Measurements from ENCODE around the gene TXNDC11. TPM values are rescaled to one million over a fixed set of nuclear protein-coding genes. Genes with fewer than 3 reads are reported as not detected.

Gene TXNDC11
- polyA plus RNA-seq, 1 experiment: 45.1 TPM

DNA sequence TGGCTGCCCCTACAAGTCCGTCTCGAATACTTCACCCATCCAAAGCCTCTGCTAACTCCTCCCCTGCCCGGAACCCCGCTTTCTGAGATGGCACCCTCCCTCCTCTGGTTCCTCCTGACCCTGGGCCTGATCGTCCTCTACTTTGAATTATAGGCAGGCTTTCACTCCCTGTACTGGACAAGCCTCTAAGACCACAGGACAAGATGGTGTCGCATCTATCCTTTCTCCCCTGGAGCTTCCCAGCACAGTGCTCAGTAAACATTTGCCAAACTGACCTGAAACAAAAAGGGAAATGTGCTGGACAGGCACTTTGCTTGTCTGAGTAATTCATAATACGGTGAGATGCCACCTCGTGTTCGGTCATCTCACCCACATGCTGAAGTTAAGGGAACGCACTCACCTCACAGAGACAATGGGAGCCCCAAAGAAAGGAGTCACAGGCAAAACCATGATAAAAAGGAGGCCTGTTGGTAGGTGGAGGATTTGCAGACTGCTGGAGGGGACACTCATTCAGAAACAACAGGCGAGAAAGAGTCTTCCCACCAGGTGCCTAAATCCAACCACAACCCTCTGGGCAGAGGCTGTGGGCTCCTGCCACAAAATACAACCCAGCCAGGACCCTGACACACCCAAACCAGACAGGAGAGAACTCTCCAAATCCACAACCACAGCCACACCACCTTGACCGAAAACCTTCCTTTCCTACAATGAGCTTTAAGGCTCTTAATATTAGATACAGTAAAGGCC lies 46.2 kb downstream of the TXNDC11 start:
- ChIA-PET POLR2A (no interaction called here), CTCF (no interaction called here)
- Histone ChIP-seq H3K4me3 (ENCODE audit: low read depth, low read length) (no peak overlapping the region), H3K36me3 (ENCODE audit: control insufficient read depth, insufficient read depth, low read length) (peaks cover 20% of the 10 kb centered on the region), H3K27me3 (ENCODE audit: control insufficient read depth, insufficient read depth, low read length) (no peaks in the 10 kb centered on the region)
- no peak for DNase-seq (ENCODE audit: low read depth)
- TF ChIP-seq, protein P1, sequence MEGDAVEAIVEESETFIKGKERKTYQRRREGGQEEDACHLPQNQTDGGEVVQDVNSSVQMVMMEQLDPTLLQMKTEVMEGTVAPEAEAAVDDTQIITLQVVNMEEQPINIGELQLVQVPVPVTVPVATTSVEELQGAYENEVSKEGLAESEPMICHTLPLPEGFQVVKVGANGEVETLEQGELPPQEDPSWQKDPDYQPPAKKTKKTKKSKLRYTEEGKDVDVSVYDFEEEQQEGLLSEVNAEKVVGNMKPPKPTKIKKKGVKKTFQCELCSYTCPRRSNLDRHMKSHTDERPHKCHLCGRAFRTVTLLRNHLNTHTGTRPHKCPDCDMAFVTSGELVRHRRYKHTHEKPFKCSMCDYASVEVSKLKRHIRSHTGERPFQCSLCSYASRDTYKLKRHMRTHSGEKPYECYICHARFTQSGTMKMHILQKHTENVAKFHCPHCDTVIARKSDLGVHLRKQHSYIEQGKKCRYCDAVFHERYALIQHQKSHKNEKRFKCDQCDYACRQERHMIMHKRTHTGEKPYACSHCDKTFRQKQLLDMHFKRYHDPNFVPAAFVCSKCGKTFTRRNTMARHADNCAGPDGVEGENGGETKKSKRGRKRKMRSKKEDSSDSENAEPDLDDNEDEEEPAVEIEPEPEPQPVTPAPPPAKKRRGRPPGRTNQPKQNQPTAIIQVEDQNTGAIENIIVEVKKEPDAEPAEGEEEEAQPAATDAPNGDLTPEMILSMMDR (IDR thresholded peaks at IDR 0.05; ENCODE audit: insufficient read depth, low read depth, low read length): no peak

DNA sequence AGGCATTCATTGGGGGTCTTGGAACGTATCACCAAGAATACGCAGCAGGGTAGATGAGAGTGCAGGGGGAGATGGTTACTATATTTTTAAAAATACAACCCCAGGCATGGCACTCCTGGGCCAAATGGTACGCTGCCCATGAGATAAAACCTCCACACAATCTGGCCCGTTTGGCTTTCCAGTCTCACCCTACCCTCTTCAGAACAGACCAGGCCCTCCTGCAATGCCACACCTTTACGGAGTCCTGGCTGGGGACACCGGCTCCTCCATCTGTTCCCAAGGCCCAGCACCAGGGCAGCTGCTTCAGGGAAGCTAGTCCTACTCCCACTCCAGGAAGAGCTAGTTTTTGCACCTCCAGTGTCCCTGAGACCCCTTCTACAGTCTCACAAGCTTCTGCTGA lies 50.0 kb downstream of the TXNDC11 start:
- CTCF ChIA-PET: no interaction called here
- Histone ChIP-seq H3K36me3 (ENCODE audit: control insufficient read depth, insufficient read depth, low read length) (peaks cover 22% of the 10 kb centered on the region), H3K27me3 (ENCODE audit: control insufficient read depth, insufficient read depth, low read length) (no peaks in the 10 kb centered on the region), H3K4me3 (ENCODE audit: low read depth, low read length) (no peak overlapping the region)
- no peak for DNase-seq (ENCODE audit: low read depth)
- POLR2A ChIA-PET: no interaction called here
- TF ChIP-seq, protein P1 (IDR thresholded peaks at IDR 0.05; ENCODE audit: insufficient read depth, low read depth, low read length): no peak

- Histone ChIP-seq H3K36me3 (ENCODE audit: control insufficient read depth, insufficient read depth, low read length) (peaks cover 22% of the 10 kb centered on the region), H3K27me3 (ENCODE audit: control insufficient read depth, insufficient read depth, low read length) (no peaks in the 10 kb centered on the region), H3K4me3 (ENCODE audit: low read depth, low read length) (no peak overlapping the region)
- ChIA-PET POLR2A (no interaction called here), CTCF (no interaction called here)
- DNase-seq (ENCODE audit: low read depth): no peak
- TF ChIP-seq, protein P1 (IDR thresholded peaks at IDR 0.05; ENCODE audit: insufficient read depth, low read depth, low read length): no peak
Observed at GRCh38 chr16:11692171-11692570, 50.5 kb downstream of the TXNDC11 start.

- H3K27me3 ChIP-seq (ENCODE audit: control insufficient read depth, insufficient read depth, low read length): no peaks in the 10 kb centered on the region
- H3K36me3 ChIP-seq (ENCODE audit: control insufficient read depth, insufficient read depth, low read length): peaks cover 22% of the 10 kb centered on the region
- DNase-seq (ENCODE audit: low read depth): no peak
- TF ChIP-seq, protein P1 (IDR thresholded peaks at IDR 0.05; ENCODE audit: insufficient read depth, low read depth, low read length): no peak
- ChIA-PET POLR2A (no interaction called here), CTCF (interaction anchor here (1.1 to 1.5 kb wide), 3 partner anchors 15 to 160 kb away, joined by 3 to 5 read pairs (median 3); no protein-coding TSS in a partner anchor)
- no peak overlapping the region for H3K4me3 ChIP-seq (ENCODE audit: low read depth, low read length)
Observed at GRCh38 chr16:11691771-11692170, 50.9 kb downstream of the TXNDC11 start.

DNA sequence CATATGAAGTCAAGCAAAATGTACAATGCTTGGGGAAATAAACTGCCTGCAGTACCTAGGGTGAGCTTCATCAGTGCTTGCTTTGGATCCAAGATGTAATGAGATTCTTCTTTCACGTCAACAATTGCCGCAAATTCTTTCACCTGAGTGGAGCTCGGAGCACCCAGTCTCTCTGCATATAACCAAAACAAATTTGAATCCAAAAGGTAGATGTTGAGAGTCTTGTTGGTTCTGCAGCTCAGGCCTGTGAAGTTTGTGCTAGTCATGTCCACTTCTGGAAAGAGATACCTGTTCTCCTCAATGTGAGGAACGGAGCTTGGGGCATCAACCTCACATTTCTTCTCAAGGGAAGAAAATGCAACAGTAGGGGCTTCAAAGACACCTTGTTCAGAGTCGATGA lies 51.4 kb downstream of the TXNDC11 start:
- Histone ChIP-seq H3K4me3 (ENCODE audit: low read depth, low read length) (no peak overlapping the region), H3K36me3 (ENCODE audit: control insufficient read depth, insufficient read depth, low read length) (peaks cover 17% of the 10 kb centered on the region), H3K27me3 (ENCODE audit: control insufficient read depth, insufficient read depth, low read length) (no peaks in the 10 kb centered on the region)
- TF ChIP-seq, protein P1 (IDR thresholded peaks at IDR 0.05; ENCODE audit: insufficient read depth, low read depth, low read length): no peak
- ChIA-PET POLR2A (interaction anchor here (0.8 kb wide), 1 partner anchor 734 kb away, joined by 4 read pairs; no protein-coding TSS in a partner anchor), CTCF (interaction anchor here (1.1 to 1.5 kb wide), 3 partner anchors 15 to 159 kb away, joined by 3 to 5 read pairs (median 3); no protein-coding TSS in a partner anchor)
- DNase-seq (ENCODE audit: low read depth): no peak

Data from BJ (cell line).